HepG2 (cell line): ENCODE data around the gene ANKRD2. TPM values are rescaled to one million over a fixed set of nuclear protein-coding genes. Genes with fewer than 3 reads are reported as not detected.

ENCODE experiments used
- ATAC-seq: fragments of 200-7000 bp; cut with Tn5 transposase; 3 replicates; pipeline ENCODE4 v1.9.1; 2020; ENCODE audit warnings: mild to moderate bottlenecking, moderate library complexity
- BruUV-seq: library from RNA; stranded (reverse); fragments of 400-500 nt; replicated peaks from 2 replicates; lab custom pipeline; 2021; lab: Mats Ljungman, UMichigan
- CTCF ChIA-PET: fragments of 300-600 bp; formaldehyde crosslinking; extraction: SDS; loops from one replicate; lab custom pipeline; 2021; ENCODE audit warnings: low total read pairs, inconsistent platforms, low intra/inter-chr PET ratio; lab: Yijun Ruan, JAX
- POLR2A ChIA-PET: fragments of 350-600 bp; sonication (Branson Sonifier 250); formaldehyde crosslinking; loops from one replicate; lab custom pipeline; 2020; ENCODE audit warnings: antibody characterized with exemption, inconsistent platforms; lab: Yijun Ruan, JAX
- DNase-seq: peaks from one replicate; pipeline ENCODE4 v3.0.0-alpha.2; 2015; ENCODE audit warnings: low spot score
- FAIRE-seq: peaks from 3 replicates; lab custom pipeline; 2011; peaks lifted over from hg19 to GRCh38; lab: Jason Lieb, UNC
- H2AFZ ChIP-seq: one replicate; pipeline ENCODE4 v1.6.1; 2011; ENCODE audit warnings: low read length, inconsistent platforms
- H3K27ac ChIP-seq: fragments of 300-600 bp; 3 replicates; pipeline ENCODE4 v1.8.0; 2011; ENCODE audit warnings: mixed run types, mild to moderate bottlenecking, mixed read lengths, low read length, inconsistent platforms; ENCODE audit not compliant: insufficient read depth; ENCODE audit errors: extremely low read length
- H3K27me3 ChIP-seq, 2 experiments: fragments of 200-600 bp in 1 of 2; 2 replicates in 1 of 2; 3 replicates in 1 of 2; pipeline versions ENCODE4 v1.6.0 to v1.8.0; 2011; ENCODE audit warnings: low read length in 2 of 2, mild to moderate bottlenecking in 2 of 2, moderate library complexity in 2 of 2, inconsistent platforms in 1 of 2; ENCODE audit not compliant: insufficient read depth in 2 of 2, control insufficient read depth in 1 of 2
- H3K36me3 ChIP-seq, 2 experiments: fragments of 200-600 bp in 1 of 2; replicated peaks in 1 of 2; 2 replicates in 1 of 2; 3 replicates in 1 of 2; pipeline versions ENCODE4 v1.5.1 to v1.8.0; 2011; ENCODE audit warnings: low read length in 2 of 2, inconsistent platforms in 1 of 2; ENCODE audit not compliant: insufficient read depth in 2 of 2, control insufficient read depth in 1 of 2
- H3K4me1 ChIP-seq: 2 replicates; pipeline ENCODE4 v1.5.1; 2012; ENCODE audit warnings: low read length, inconsistent platforms; ENCODE audit not compliant: insufficient read depth
- H3K4me2 ChIP-seq: 2 replicates; pipeline ENCODE4 v1.6.0; 2011; ENCODE audit warnings: low read depth, low read length, inconsistent platforms
- H3K4me3 ChIP-seq, 3 experiments: fragments of 200-600 bp in 1 of 3; sonication (generic), shearing (Covaris generic) in 1 of 3; replicated peaks in 1 of 3; 2 replicates each; pipeline ENCODE4 v1.5.1; 2011 to 2016; ENCODE audit warnings: low read length in 3 of 3, inconsistent platforms in 2 of 3, low read depth in 2 of 3, mild to moderate bottlenecking in 2 of 3, control low read depth in 1 of 3, mixed read lengths in 1 of 3; ENCODE audit not compliant: insufficient read depth in 1 of 3
- H3K79me2 ChIP-seq: one replicate; pipeline ENCODE4 v1.6.1; 2011; ENCODE audit warnings: low read length, inconsistent platforms; ENCODE audit not compliant: insufficient read depth
- H3K9ac ChIP-seq: 2 replicates; pipeline ENCODE4 v1.6.0; 2011; ENCODE audit warnings: mild to moderate bottlenecking, low read depth, low read length, inconsistent platforms; ENCODE audit not compliant: insufficient read depth
- H3K9me3 ChIP-seq: 2 replicates; pipeline ENCODE4 v1.5.1; 2012; ENCODE audit warnings: mild to moderate bottlenecking, low read length
- H4K20me1 ChIP-seq: 2 replicates; pipeline ENCODE4 v1.6.0; 2011; ENCODE audit warnings: inconsistent platforms, mild to moderate bottlenecking, low read length, moderate library complexity; ENCODE audit not compliant: insufficient read depth
- CREB1 ChIP-seq, 2 experiments: fragments of 450-650 bp in 1 of 2; IDR thresholded peaks; 2 replicates each; pipeline ENCODE4 v1.6.1; 2016 to 2017; ENCODE audit warnings: control low read depth in 1 of 2, mild to moderate bottlenecking in 1 of 2, missing compliant biosample characterization in 1 of 2, missing genetic modification characterization in 1 of 2
- CTCF ChIP-seq: sonication (generic); formaldehyde crosslinking; IDR thresholded peaks from 2 replicates; pipeline ENCODE4 v1.5.0; 2020; ENCODE audit warnings: mild to moderate bottlenecking, missing genetic modification reagents, moderate library complexity
- E2F5 ChIP-seq: sonication (generic); formaldehyde crosslinking; conservative IDR thresholded peaks from 2 replicates; pipeline ENCODE4 v1.4.0; 2020; ENCODE audit warnings: missing genetic modification reagents
- ELF3 ChIP-seq: IDR thresholded peaks from 2 replicates; pipeline ENCODE4 v1.6.1; 2016; ENCODE audit warnings: missing genetic modification reagents, missing compliant biosample characterization
- FOSL2 ChIP-seq: sonication (generic); formaldehyde crosslinking; IDR thresholded peaks from 2 replicates; pipeline ENCODE4 v1.4.0; 2020; ENCODE audit warnings: missing genetic modification reagents
- GATAD1 ChIP-seq: IDR thresholded peaks from 2 replicates; pipeline ENCODE4 v1.6.1; 2016; ENCODE audit warnings: missing genetic modification reagents, missing compliant biosample characterization
- HNF4A ChIP-seq: sonication (generic); formaldehyde crosslinking; IDR thresholded peaks from 2 replicates; pipeline ENCODE4 v1.4.0; 2020; ENCODE audit warnings: missing genetic modification reagents
- LCORL ChIP-seq, 2 experiments: fragments of 450-650 bp in 1 of 2; sonication (generic) in 1 of 2; formaldehyde crosslinking in 1 of 2; IDR thresholded peaks; 2 replicates each; pipeline versions ENCODE4 v1.5.0 to v1.6.1; 2017 to 2020; ENCODE audit warnings: antibody characterized with exemption in 1 of 2, missing genetic modification reagents in 1 of 2
- SMC3 ChIP-seq: IDR thresholded peaks from 2 replicates; pipeline ENCODE4 v1.6.1; 2011; ENCODE audit warnings: low read length, improper control_type of control experiment
- SOX6 ChIP-seq, 2 experiments: fragments of 450-650 bp in 1 of 2; sonication (generic) in 1 of 2; formaldehyde crosslinking in 1 of 2; IDR thresholded peaks; 2 replicates each; pipeline versions ENCODE4 v1.4.0 to v1.6.1; 2017 to 2020; ENCODE audit warnings: antibody characterized with exemption in 1 of 2, mild to moderate bottlenecking in 1 of 2, missing genetic modification reagents in 1 of 2
- ZNF121 ChIP-seq: sonication (generic); formaldehyde crosslinking; IDR thresholded peaks from 2 replicates; pipeline ENCODE4 v1.5.0; 2020; ENCODE audit warnings: mild to moderate bottlenecking, missing genetic modification reagents
- ZNF263 ChIP-seq: sonication (generic); formaldehyde crosslinking; IDR thresholded peaks from 2 replicates; pipeline ENCODE4 v1.4.0; 2020; ENCODE audit warnings: missing genetic modification reagents
- ZNF720 ChIP-seq: sonication (generic); formaldehyde crosslinking; IDR thresholded peaks from 2 replicates; pipeline ENCODE4 v1.4.0; 2020; ENCODE audit warnings: missing genetic modification reagents
- ZNF768 ChIP-seq: sonication (generic); formaldehyde crosslinking; IDR thresholded peaks from 2 replicates; pipeline ENCODE4 v1.4.0; 2020; ENCODE audit warnings: missing genetic modification reagents
- WGBS: methylation state at CpG from one replicate; pipeline ENCODE4 v1.1.6; 2017; ENCODE audit warnings: low lambda C conversion rate; 5-methylcytosine and 5-hydroxymethylcytosine counted together
- in situ Hi-C: cut with HindIII; loops from 2 replicates; pipeline ENCODE4 v1.10.0; 2017; ENCODE audit warnings: low pct_unique_long_range_greater_than_20kb; ENCODE audit not compliant: extremely low pct_ligation_motif_present
- intact Hi-C: fragments of 100-400 bp; cut with micrococcal nuclease; formaldehyde crosslinking; loops from one replicate; pipeline ENCODE4 v1.10.0; 2022; ENCODE audit not compliant: unreplicated experiment
- polyA plus RNA-seq, 8 experiments: library from polyadenylated mRNA; depleted of rRNA in 3 of 8; stranded (reverse) in 7 of 8; unstranded in 1 of 8; fragments of >200 nt; fragmentation: Illumina TruSeq in 4 of 8; extraction: Trizol in 4 of 8; gene quantifications; 2 replicates each; pipeline versions ENCODE4 v1.2.1 to v1.2.3, GENCODE V29; 2011 to 2016; ENCODE audit warnings: low read depth in 4 of 8, missing spikeins in 1 of 8, mixed read lengths in 1 of 8; ENCODE audit not compliant: insufficient read depth in 1 of 8
- total RNA-seq, 5 experiments: library from RNA; depleted of rRNA; stranded (reverse); fragments of >200 nt; fragmentation: Illumina TruSeq; extraction: Trizol; gene quantifications; 2 replicates each; pipeline ENCODE4 v1.2.3, GENCODE V29; 2016; ENCODE audit warnings: low read depth in 1 of 5

ANKRD2 gene
- total and polyA plus RNA-seq, 2 of the 13 experiments (the other 11 are each of a cell fraction or from before 2014, with no cell fraction given): not detected

- intact Hi-C loops: no loop called here
- Histone ChIP-seq H3K4me1 (peaks cover 51% of the 10 kb centered on the region), H3K4me3 (no peak overlapping the region), H3K9me3 (no peaks in the 10 kb centered on the region), H3K36me3 (no peaks in the 10 kb centered on the region; a peak in 1 of 5 replicates), H2AFZ (no peak overlapping the region), H3K27ac (no peak overlapping the region), H3K27me3 (no peaks in the 10 kb centered on the region; a peak in 1 of 5 replicates), H3K4me2 (no peak overlapping the region), H4K20me1 (no peaks in the 10 kb centered on the region), H3K79me2 (no peaks in the 10 kb centered on the region), H3K9ac (no peak overlapping the region)
- in situ Hi-C loops: no loop called here
- 97% methylated on average over 4 of the region's 4 CpGs for WGBS
- DNase-seq (no peak), ATAC-seq (no peak), FAIRE-seq (no peak)
- CTCF ChIA-PET: no interaction called here
- TF ChIP-seq E2F5 (CRISPR knock-in tag) (no peak), GATAD1 (no peak)
- POLR2A ChIA-PET: no interaction called here
- no TSS peak for BruUV-seq
Measured at GRCh38 chr10:97593421-97593820, 20.8 kb downstream of the ANKRD2 start.

- Histone ChIP-seq H2AFZ (no peak overlapping the region), H3K4me1 (peaks cover 33% of the 10 kb centered on the region), H3K4me3 (peak overlapping the region in 1 of 3 experiments; percentile 6; a peak in 1 of 6 replicates), H3K79me2 (no peaks in the 10 kb centered on the region), H3K9ac (peak overlapping the region; percentile 25; the same call in 1 of the 2 replicates), H3K4me2 (peak overlapping the region; percentile 57), H4K20me1 (no peaks in the 10 kb centered on the region), H3K27me3 (no peaks in the 10 kb centered on the region; a peak in 1 of 5 replicates), H3K36me3 (no peaks in the 10 kb centered on the region), H3K9me3 (no peaks in the 10 kb centered on the region), H3K27ac (peak overlapping the region; percentile 37)
- intact Hi-C loops: loop anchor here (1.0 kb wide), 1 partner anchor 12 kb away; the partner anchor contains the start of gene HOGA1
- WGBS: 36% methylated on average over 8 of the region's 10 CpGs
- FAIRE-seq (peak; percentile 62), ATAC-seq (peak; percentile 85), DNase-seq (peak; percentile 64)
- in situ Hi-C loops: no loop called here
- BruUV-seq: no TSS peak
- ChIA-PET POLR2A (interaction anchor here (0.8 to 3.5 kb wide), 3 partner anchors 8 to 22 kb away, joined by 3 to 23 read pairs (median 3); partner anchors contain the start of gene HOGA1), CTCF (no interaction called here)
- 0 out of 2 replicates have a peak, but pooled peaks have one; percentile 15 for TF ChIP-seq ELF3 (CRISPR knock-in tag)
- no peak for TF ChIP-seq SMC3
- TF ChIP-seq ZNF121 (CRISPR knock-in tag): peak; percentile 97
- no peak for TF ChIP-seq SOX6 (IDR thresholded peaks at IDR 0.05)
- peak; percentile 32; the same call in 1 of the 2 replicates for TF ChIP-seq SOX6 (CRISPR knock-in tag; IDR thresholded peaks at IDR 0.05)
- no peak for TF ChIP-seq ZNF720 (CRISPR knock-in tag)
- TF ChIP-seq CREB1 (IDR thresholded peaks at IDR 0.05): 0 out of 2 replicates have a peak, but pooled peaks have one; percentile 7
- no peak for TF ChIP-seq CREB1 (CRISPR knock-in tag; IDR thresholded peaks at IDR 0.05)
- peak; percentile 39 for TF ChIP-seq HNF4A (CRISPR knock-in tag)
- peak; percentile 63 for TF ChIP-seq ZNF768
- no peak for TF ChIP-seq LCORL (IDR thresholded peaks at IDR 0.05)
- peak; percentile 37; the same call in 1 of the 2 replicates for TF ChIP-seq LCORL (CRISPR knock-in tag; IDR thresholded peaks at IDR 0.05)
- TF ChIP-seq CTCF (CRISPR knock-in tag): 0 out of 2 replicates have a peak, but pooled peaks have one; percentile 15
- peak; percentile 86 for TF ChIP-seq FOSL2
- TF ChIP-seq ZNF263 (CRISPR knock-in tag): peak; percentile 78
Measured at GRCh38 chr10:97596101-97597082, 23.8 kb downstream of the ANKRD2 start.
